Lower lobe of right lung (tissue), 2 donors: Measurements from ENCODE around the gene MT2A. TPM values are rescaled to one million over a fixed set of nuclear protein-coding genes. Genes with fewer than 3 reads are reported as not detected.

ENCODE experiments used
- ATAC-seq, 2 donors: fragments of 200-7000 bp; cut with Tn5 transposase; one replicate each; pipeline ENCODE4 v1.9.1; 2020 to 2022; ENCODE audit warnings: mild to moderate bottlenecking in 2 of 2, moderate library complexity in 2 of 2
- DNase-seq: peaks from one replicate; pipeline ENCODE4 v3.0.0-alpha.2; 2020
- H3K27ac ChIP-seq: fragments of 200-600 bp; one replicate; pipeline ENCODE4 v1.8.0; 2022
- H3K27me3 ChIP-seq: fragments of 200-600 bp; one replicate; pipeline ENCODE4 v1.8.0; 2022; ENCODE audit warnings: low read depth
- H3K36me3 ChIP-seq: fragments of 200-600 bp; one replicate; pipeline ENCODE4 v1.8.0; 2022; ENCODE audit warnings: mild to moderate bottlenecking
- H3K4me1 ChIP-seq: fragments of 200-600 bp; one replicate; pipeline ENCODE4 v1.8.0; 2022
- H3K4me3 ChIP-seq: fragments of 200-600 bp; one replicate; pipeline ENCODE4 v1.8.0; 2022; ENCODE audit warnings: mild to moderate bottlenecking
- H3K9me3 ChIP-seq: fragments of 200-600 bp; one replicate; pipeline ENCODE4 v1.8.0; 2022
- CTCF ChIP-seq: fragments of 200-600 bp; IDR thresholded peaks from one replicate; pipeline ENCODE4 v1.8.0; 2022; ENCODE audit warnings: antibody characterized with exemption, mild to moderate bottlenecking
- intact Hi-C: fragments of 100-400 bp; cut with DNase I; formaldehyde crosslinking; loops from one replicate; pipeline ENCODE4 v1.11.0; 2022
- total RNA-seq: library from RNA; stranded (reverse); fragmentation: NEBNext Ultra II Directional; extraction: Animal tissue kit (Norgen Biotek cat#: 25700); gene quantifications from one replicate; pipeline ENCODE4 v1.2.1, GENCODE V29; 2021
- donor health status: DM: no; HTN: yes; CAD: no; lungs with severe emphysema.

Gene MT2A
- total RNA-seq, 1 donor from 2014 or later: 223 TPM

- TF ChIP-seq CTCF: no peak
- H3K27me3 ChIP-seq: peaks cover 60% of the 10 kb centered on the region
- H3K4me3 ChIP-seq: peak within 1 kb of the TSS; percentile 57
- H3K27ac ChIP-seq: peak within 1 kb of the TSS; percentile 67
- ATAC-seq (peak; percentile 81 to 84), DNase-seq (peak; percentile 74)
- H3K4me1 ChIP-seq: peaks cover 39% of the 10 kb centered on the region
- no peaks in the 10 kb centered on the region for H3K36me3 ChIP-seq
- intact Hi-C loops: no loop called here
- H3K9me3 ChIP-seq: no peaks in the 10 kb centered on the region
Measured at GRCh38 chr16:56637814-56638750, 29.7 kb downstream of the MT2A start, which contains the start of gene MT1A. Gene MT1A (plus strand): TSS chr16:56638666. CDS start chr16:56638739, 73 bp downstream.

GRCh38 chr16:56639045-56639444, 30.7 kb downstream of the MT2A start:
- H3K27me3 ChIP-seq: peaks cover 52% of the 10 kb centered on the region
- intact Hi-C loops: no loop called here
- peak overlapping the region; percentile 67 for H3K27ac ChIP-seq
- no peaks in the 10 kb centered on the region for H3K36me3 ChIP-seq
- no peak overlapping the region for H3K4me3 ChIP-seq
- ATAC-seq (no peak), DNase-seq (no peak)
- H3K9me3 ChIP-seq: no peaks in the 10 kb centered on the region
- H3K4me1 ChIP-seq: peaks cover 44% of the 10 kb centered on the region
- TF ChIP-seq CTCF: no peak

- Histone ChIP-seq H3K27me3 (peaks cover 46% of the 10 kb centered on the region), H3K36me3 (no peaks in the 10 kb centered on the region), H3K9me3 (no peaks in the 10 kb centered on the region), H3K4me3 (no peak overlapping the region), H3K4me1 (peaks cover 41% of the 10 kb centered on the region), H3K27ac (no peak overlapping the region)
- ATAC-seq (no peak), DNase-seq (no peak)
- no peak for TF ChIP-seq CTCF
- intact Hi-C loops: no loop called here
Measured at GRCh38 chr16:56640076-56640475, 31.7 kb downstream of the MT2A start.

DNA sequence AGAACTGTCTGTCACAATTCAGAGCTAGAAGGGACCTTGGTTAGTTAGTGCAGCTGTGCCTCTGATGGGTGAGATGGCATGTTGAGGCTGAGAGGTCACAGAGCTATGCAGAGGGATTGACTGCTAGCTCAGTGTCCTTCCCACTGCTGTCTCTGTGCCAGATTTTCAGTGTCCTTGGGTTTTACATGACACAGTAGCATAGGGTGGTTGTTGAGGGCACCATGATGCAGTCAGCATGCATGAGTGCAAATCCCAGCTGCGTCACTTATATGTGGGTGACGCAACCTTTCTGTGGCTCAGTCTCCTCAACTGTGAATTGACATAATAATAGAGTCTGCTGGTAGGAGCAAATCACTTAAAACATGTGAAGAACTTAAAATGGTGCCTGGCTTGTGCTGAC, 32.8 kb downstream of the MT2A start:
- Histone ChIP-seq H3K4me1 (peaks cover 32% of the 10 kb centered on the region), H3K4me3 (no peak overlapping the region), H3K27me3 (peaks cover 39% of the 10 kb centered on the region), H3K27ac (no peak overlapping the region), H3K36me3 (no peaks in the 10 kb centered on the region), H3K9me3 (no peaks in the 10 kb centered on the region)
- no peak for TF ChIP-seq CTCF
- DNase-seq (no peak), ATAC-seq (no peak)
- intact Hi-C loops: no loop called here

GRCh38 chr16:56643080-56643778, 34.8 kb downstream of the MT2A start:
- peak; percentile 96 to 98 for ATAC-seq
- peak; percentile 47 for TF ChIP-seq CTCF
- Histone ChIP-seq H3K9me3 (no peaks in the 10 kb centered on the region), H3K27me3 (peaks cover 33% of the 10 kb centered on the region), H3K4me1 (peaks cover 27% of the 10 kb centered on the region), H3K27ac (no peak overlapping the region), H3K4me3 (peak overlapping the region; percentile 49), H3K36me3 (no peaks in the 10 kb centered on the region)
- intact Hi-C loops: no loop called here
- peak; percentile 87 for DNase-seq
